Colonic mucosa (tissue), 4 donors: ENCODE measurements around the gene ZNF24. TPM values are rescaled to one million over a fixed set of nuclear protein-coding genes. Genes with fewer than 3 reads are reported as not detected.

Source experiments
- DNase-seq: peaks from one replicate; pipeline ENCODE4 v3.0.0-alpha.2; 2020
- H3K27ac ChIP-seq: fragments of 200-600 bp; one replicate; pipeline ENCODE4 v1.8.0; 2021
- H3K27me3 ChIP-seq: fragments of 200-600 bp; one replicate; pipeline ENCODE4 v1.8.0; 2021
- H3K36me3 ChIP-seq: fragments of 200-600 bp; one replicate; pipeline ENCODE4 v1.8.0; 2021
- H3K4me1 ChIP-seq: fragments of 200-600 bp; one replicate; pipeline ENCODE4 v1.8.0; 2021; ENCODE audit warnings: mild to moderate bottlenecking
- H3K4me3 ChIP-seq: fragments of 200-600 bp; one replicate; pipeline ENCODE4 v1.8.0; 2021
- H3K9ac ChIP-seq, 2 donors: one replicate each; pipeline ENCODE4 v1.7.0; 2013; ENCODE audit warnings: control low read depth in 2 of 2, low read depth in 2 of 2, low read length in 2 of 2
- H3K9me3 ChIP-seq: fragments of 200-600 bp; one replicate; pipeline ENCODE4 v1.8.0; 2021
- CTCF ChIP-seq: fragments of 200-600 bp; IDR thresholded peaks from one replicate; pipeline ENCODE4 v1.8.0; 2022; ENCODE audit warnings: antibody characterized with exemption, mild to moderate bottlenecking
- intact Hi-C: fragments of 100-400 bp; cut with DNase I; formaldehyde crosslinking; loops from one replicate; pipeline ENCODE4 v1.14.1; 2022
- total RNA-seq, 2 donors: library from RNA; stranded (reverse); fragmentation: NEBNext Ultra II Directional in 1 of 2; extraction: Animal tissue kit (Norgen Biotek cat#: 25700) in 1 of 2; gene quantifications; one replicate each; pipeline ENCODE4 v1.2.1, GENCODE V29; 2021
- donor health status: healthy.
- donor health status: DM: no; HTN: no; CAD: no.
- donor health status: DM: no; HTN: no; CAD: no.

The ZNF24 gene
- total RNA-seq, 2 donors from 2014 or later, result 49.1 to 55.5 TPM

DNA sequence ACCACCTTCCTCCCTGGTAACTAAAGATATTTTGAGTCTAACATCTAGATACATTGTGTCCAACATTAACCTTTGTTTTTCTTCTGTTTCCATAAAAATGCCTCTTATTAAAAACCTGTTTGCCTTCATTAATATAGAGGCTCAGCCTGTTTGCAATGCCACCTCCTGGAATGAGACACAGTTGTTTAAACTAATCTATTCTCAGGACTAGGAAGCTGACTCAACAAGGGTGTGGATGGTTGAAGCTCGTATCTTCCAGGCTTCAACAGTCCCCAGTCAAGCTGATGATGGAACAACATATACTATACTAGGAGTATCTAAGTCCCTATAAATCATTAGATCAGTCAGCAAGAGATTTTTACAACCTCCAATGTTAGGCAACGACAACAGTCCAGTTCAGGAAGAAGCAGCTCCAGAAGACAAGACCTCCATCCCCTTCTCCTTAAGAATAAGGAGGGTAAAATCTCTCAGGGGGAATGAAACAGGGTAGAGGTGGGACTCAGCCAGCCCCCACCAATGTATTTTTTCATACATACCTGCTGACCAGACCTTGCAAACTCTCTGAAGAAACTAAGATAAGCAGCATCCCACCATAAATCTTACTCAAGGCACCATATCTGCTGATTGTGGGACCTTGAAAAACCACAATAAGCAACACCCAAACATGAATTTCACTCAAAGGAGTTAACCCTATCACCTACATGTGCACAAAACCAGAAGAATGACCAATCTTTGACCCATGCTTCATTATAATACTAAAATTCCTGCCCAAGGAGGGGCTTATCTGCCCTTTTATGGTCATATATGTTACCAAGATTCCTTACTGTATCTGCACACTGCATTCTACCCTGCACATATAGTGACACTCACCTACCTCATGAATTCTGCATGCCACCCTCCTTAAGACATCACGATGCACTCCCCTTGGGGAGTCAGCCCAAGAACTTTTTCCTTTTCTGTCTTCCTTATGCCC is 21.4 kb downstream of the ZNF24 start:
- no peak for TF ChIP-seq CTCF
- intact Hi-C loops, result no loop called here

GRCh38 chr18:35311496-35311895 is 32.7 kb downstream of the ZNF24 start:
- Histone ChIP-seq H3K4me3 (no peak overlapping the region), H3K9ac (no peak overlapping the region), H3K27ac (no peak overlapping the region), H3K27me3 (no peaks in the 10 kb centered on the region), H3K36me3 (peaks cover under 1% of the 10 kb centered on the region), H3K4me1 (no peaks in the 10 kb centered on the region), H3K9me3 (peaks cover 9% of the 10 kb centered on the region)
- TF ChIP-seq CTCF, result no peak
- no peak for DNase-seq
- intact Hi-C loops, result no loop called here

More for the DNA sequence above, 21.4 kb downstream of the ZNF24 start:
- H3K9ac ChIP-seq, result no peak overlapping the region
- H3K9me3 ChIP-seq, result no peaks in the 10 kb centered on the region
- H3K4me1 ChIP-seq, result no peaks in the 10 kb centered on the region
- no peaks in the 10 kb centered on the region for H3K27me3 ChIP-seq
- no peak overlapping the region for H3K27ac ChIP-seq
- DNase-seq, result no peak
- H3K36me3 ChIP-seq, result no peaks in the 10 kb centered on the region
- no peak overlapping the region for H3K4me3 ChIP-seq

DNA sequence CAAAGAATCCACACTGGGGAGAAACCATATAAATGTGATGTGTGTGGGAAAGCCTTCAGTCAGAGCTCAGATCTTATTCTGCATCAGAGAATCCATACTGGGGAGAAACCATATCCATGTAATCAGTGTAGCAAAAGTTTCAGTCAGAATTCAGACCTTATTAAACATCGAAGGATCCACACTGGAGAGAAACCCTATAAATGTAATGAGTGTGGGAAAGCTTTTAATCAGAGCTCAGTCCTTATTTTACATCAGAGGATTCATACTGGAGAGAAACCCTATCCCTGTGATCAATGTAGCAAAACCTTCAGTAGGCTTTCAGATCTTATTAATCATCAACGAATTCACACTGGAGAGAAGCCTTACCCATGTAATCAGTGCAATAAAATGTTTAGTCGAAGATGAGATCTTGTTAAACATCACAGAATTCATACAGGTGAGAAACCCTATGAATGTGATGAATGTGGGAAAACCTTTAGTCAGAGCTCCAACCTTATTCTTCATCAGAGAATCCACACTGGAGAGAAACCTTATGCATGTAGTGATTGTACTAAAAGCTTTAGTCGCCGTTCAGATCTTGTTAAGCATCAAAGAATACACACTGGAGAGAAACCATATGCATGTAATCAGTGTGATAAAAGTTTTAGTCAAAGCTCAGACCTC is 37.5 kb downstream of the ZNF24 start:
- no peak for TF ChIP-seq CTCF
- DNase-seq, result no peak
- Histone ChIP-seq H3K9me3 (peaks cover 9% of the 10 kb centered on the region), H3K9ac (no peak overlapping the region), H3K27ac (no peak overlapping the region), H3K36me3 (peaks cover 5% of the 10 kb centered on the region), H3K4me3 (no peak overlapping the region), H3K27me3 (no peaks in the 10 kb centered on the region), H3K4me1 (no peaks in the 10 kb centered on the region)
- intact Hi-C loops, result no loop called here

GRCh38 chr18:35303610-35304009 is 40.6 kb downstream of the ZNF24 start:
- TF ChIP-seq CTCF, result no peak
- Histone ChIP-seq H3K36me3 (peaks cover 5% of the 10 kb centered on the region), H3K4me3 (no peak overlapping the region), H3K27me3 (no peaks in the 10 kb centered on the region), H3K9ac (no peak overlapping the region), H3K9me3 (peaks cover 9% of the 10 kb centered on the region), H3K27ac (no peak overlapping the region), H3K4me1 (no peaks in the 10 kb centered on the region)
- DNase-seq, result no peak
- intact Hi-C loops, result no loop called here

- no peaks in the 10 kb centered on the region for H3K4me1 ChIP-seq
- no peak for TF ChIP-seq CTCF
- no peak overlapping the region for H3K27ac ChIP-seq
- no peaks in the 10 kb centered on the region for H3K36me3 ChIP-seq
- H3K27me3 ChIP-seq, result no peaks in the 10 kb centered on the region
- H3K4me3 ChIP-seq, result no peak overlapping the region
- intact Hi-C loops, result no loop called here
- DNase-seq, result no peak
- H3K9me3 ChIP-seq, result no peaks in the 10 kb centered on the region
- no peak overlapping the region for H3K9ac ChIP-seq
Measured at GRCh38 chr18:35296060-35296459, 48.2 kb downstream of the ZNF24 start.
